Endodermal cell (in vitro differentiated cells): ENCODE data around the gene YIF1A. TPM values are rescaled to one million over a fixed set of nuclear protein-coding genes. Genes with fewer than 3 reads are reported as not detected.

ENCODE experiments used
- DNase-seq: peaks from one replicate; pipeline ENCODE4 v3.0.0-alpha.2; 2017
- H3K27ac ChIP-seq: 2 replicates; pipeline ENCODE4 v1.5.1; 2013; ENCODE audit warnings: mild to moderate bottlenecking, low read depth, low read length, moderate library complexity
- H3K27me3 ChIP-seq: 2 replicates; pipeline ENCODE4 v1.6.1; 2013; ENCODE audit warnings: mild to moderate bottlenecking, low read length, moderate library complexity; ENCODE audit not compliant: insufficient read depth, control insufficient read depth, poor library complexity, severe bottlenecking
- H3K36me3 ChIP-seq: 2 replicates; pipeline ENCODE4 v1.7.0; 2013; ENCODE audit warnings: mild to moderate bottlenecking, low read length, moderate library complexity; ENCODE audit not compliant: control insufficient read depth, insufficient read depth
- H3K4me1 ChIP-seq: one replicate; pipeline ENCODE4 v1.7.0; 2013; ENCODE audit warnings: low read length; ENCODE audit not compliant: control insufficient read depth, insufficient read depth
- H3K4me3 ChIP-seq: 2 replicates; pipeline ENCODE4 v1.5.1; 2013; ENCODE audit warnings: mild to moderate bottlenecking, low read length, moderate library complexity
- H3K9ac ChIP-seq: 2 replicates; pipeline ENCODE4 v1.6.1; 2013; ENCODE audit warnings: mild to moderate bottlenecking, low read length, moderate library complexity; ENCODE audit not compliant: poor library complexity, severe bottlenecking; ENCODE audit errors: extremely low read depth
- H3K9me3 ChIP-seq: 2 replicates; pipeline ENCODE4 v1.6.1; 2013; ENCODE audit warnings: mild to moderate bottlenecking, low read length, moderate library complexity; ENCODE audit not compliant: control insufficient read depth
- H3K27ac Mint-ChIP-seq: 2 replicates; pipeline ENCODE4 v1.8.0; 2020; ENCODE audit warnings: mixed read lengths
- H3K27me3 Mint-ChIP-seq: 2 replicates; pipeline ENCODE4 v1.8.0; 2021; ENCODE audit warnings: mild to moderate bottlenecking, mixed read lengths; ENCODE audit not compliant: insufficient read depth
- H3K36me3 Mint-ChIP-seq: 2 replicates; pipeline ENCODE4 v1.8.0; 2020; ENCODE audit warnings: low read depth, mixed read lengths
- H3K4me1 Mint-ChIP-seq: 2 replicates; pipeline ENCODE4 v1.8.0; 2020; ENCODE audit warnings: mixed read lengths
- H3K4me3 Mint-ChIP-seq: 2 replicates; pipeline ENCODE4 v1.8.0; 2020; ENCODE audit warnings: mild to moderate bottlenecking, moderate library complexity, mixed read lengths
- H3K9me3 Mint-ChIP-seq: 2 replicates; pipeline ENCODE4 v1.8.0; 2020; ENCODE audit warnings: mild to moderate bottlenecking, mixed read lengths
- WGBS, 2 experiments: methylation state at CpG; one replicate each; pipeline versions ENCODE4 v1.1.5 to v1.1.7; 2013; ENCODE audit warnings: missing lambda C conversion rate in 2 of 2, mixed read lengths in 1 of 2; ENCODE audit not compliant: insufficient coverage in 1 of 2, insufficient read length in 1 of 2; 5-methylcytosine and 5-hydroxymethylcytosine counted together
- total RNA-seq, 2 donors: library from RNA; stranded (reverse); fragmentation: NEBNext Ultra II Directional in 1 of 2; extraction: Animal tissue kit (Norgen Biotek cat#: 25700) in 1 of 2; gene quantifications; 2 replicates in 1 of 2; 3 replicates in 1 of 2; pipeline ENCODE4 v1.2.1, GENCODE V29; 2021
- TF ChIP-seq, protein P1 (sequence below): fragments of 200-600 bp; sonication (generic); conservative IDR thresholded peaks from 2 replicates; pipeline ENCODE4 v1.5.0; 2021; ENCODE audit warnings: antibody characterized with exemption, mild to moderate bottlenecking

YIF1A gene
- total RNA-seq, 2 donors from 2014 or later, result 70.6 to 80.1 TPM

DNA sequence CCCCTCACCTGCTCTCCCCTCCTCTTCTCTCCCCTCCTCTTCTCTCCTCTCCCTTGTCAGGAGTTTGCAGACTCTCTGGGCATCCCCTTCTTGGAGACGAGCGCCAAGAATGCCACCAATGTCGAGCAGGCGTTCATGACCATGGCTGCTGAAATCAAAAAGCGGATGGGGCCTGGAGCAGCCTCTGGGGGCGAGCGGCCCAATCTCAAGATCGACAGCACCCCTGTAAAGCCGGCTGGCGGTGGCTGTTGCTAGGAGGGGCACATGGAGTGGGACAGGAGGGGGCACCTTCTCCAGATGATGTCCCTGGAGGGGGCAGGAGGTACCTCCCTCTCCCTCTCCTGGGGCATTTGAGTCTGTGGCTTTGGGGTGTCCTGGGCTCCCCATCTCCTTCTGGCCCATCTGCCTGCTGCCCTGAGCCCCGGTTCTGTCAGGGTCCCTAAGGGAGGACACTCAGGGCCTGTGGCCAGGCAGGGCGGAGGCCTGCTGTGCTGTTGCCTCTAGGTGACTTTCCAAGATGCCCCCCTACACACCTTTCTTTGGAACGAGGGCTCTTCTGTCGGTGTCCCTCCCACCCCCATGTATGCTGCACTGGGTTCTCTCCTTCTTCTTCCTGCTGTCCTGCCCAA lies 12.8 kb downstream of the YIF1A start:
- no peaks in the 10 kb centered on the region for H3K4me1 ChIP-seq
- no peaks in the 10 kb centered on the region for H3K9me3 ChIP-seq
- Mint-ChIP-seq H3K27me3 (peaks cover 25% of the 10 kb centered on the region), H3K36me3 (peaks cover 34% of the 10 kb centered on the region), H3K9me3 (no peaks in the 10 kb centered on the region), H3K27ac (no peak overlapping the region), H3K4me3 (no peak overlapping the region), H3K4me1 (no peaks in the 10 kb centered on the region)
- DNase-seq, result no peak
- H3K27ac ChIP-seq, result no peak overlapping the region
- H3K4me3 ChIP-seq, result no peak overlapping the region
- H3K9ac ChIP-seq, result no peak overlapping the region
- peaks cover 14% of the 10 kb centered on the region for H3K27me3 ChIP-seq
- peaks cover 35% of the 10 kb centered on the region for H3K36me3 ChIP-seq
- TF ChIP-seq, protein P1, sequence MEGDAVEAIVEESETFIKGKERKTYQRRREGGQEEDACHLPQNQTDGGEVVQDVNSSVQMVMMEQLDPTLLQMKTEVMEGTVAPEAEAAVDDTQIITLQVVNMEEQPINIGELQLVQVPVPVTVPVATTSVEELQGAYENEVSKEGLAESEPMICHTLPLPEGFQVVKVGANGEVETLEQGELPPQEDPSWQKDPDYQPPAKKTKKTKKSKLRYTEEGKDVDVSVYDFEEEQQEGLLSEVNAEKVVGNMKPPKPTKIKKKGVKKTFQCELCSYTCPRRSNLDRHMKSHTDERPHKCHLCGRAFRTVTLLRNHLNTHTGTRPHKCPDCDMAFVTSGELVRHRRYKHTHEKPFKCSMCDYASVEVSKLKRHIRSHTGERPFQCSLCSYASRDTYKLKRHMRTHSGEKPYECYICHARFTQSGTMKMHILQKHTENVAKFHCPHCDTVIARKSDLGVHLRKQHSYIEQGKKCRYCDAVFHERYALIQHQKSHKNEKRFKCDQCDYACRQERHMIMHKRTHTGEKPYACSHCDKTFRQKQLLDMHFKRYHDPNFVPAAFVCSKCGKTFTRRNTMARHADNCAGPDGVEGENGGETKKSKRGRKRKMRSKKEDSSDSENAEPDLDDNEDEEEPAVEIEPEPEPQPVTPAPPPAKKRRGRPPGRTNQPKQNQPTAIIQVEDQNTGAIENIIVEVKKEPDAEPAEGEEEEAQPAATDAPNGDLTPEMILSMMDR, result no peak
- 97 to 98% methylated on average over 11 to 14 of the region's 14 CpGs for WGBS, 2 experiments

DNA sequence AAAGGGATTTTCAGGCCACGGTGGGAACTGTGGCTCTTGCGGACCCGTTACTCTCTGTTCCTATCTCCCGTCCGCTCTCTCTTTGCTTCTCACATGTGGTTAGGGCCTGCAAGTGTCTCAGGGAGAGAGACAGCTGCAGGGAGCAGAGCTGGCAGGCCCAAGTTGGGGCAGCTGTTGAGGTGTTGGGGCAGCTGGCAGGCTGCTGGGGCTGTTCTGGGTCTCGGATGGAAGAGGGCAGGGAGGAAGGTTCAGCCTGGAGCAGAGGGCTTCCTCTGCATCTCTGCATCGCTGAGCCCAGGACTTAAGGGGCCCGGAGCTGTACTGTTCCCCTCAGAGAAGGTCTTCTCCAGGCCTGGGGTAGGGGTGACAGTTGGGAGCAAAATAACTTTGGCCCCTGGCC lies 13.5 kb downstream of the YIF1A start:
- TF ChIP-seq, protein P1, result no peak
- Mint-ChIP-seq H3K27ac (no peak overlapping the region), H3K9me3 (no peaks in the 10 kb centered on the region), H3K27me3 (peaks cover 19% of the 10 kb centered on the region), H3K36me3 (peaks cover 39% of the 10 kb centered on the region), H3K4me3 (no peak overlapping the region), H3K4me1 (no peaks in the 10 kb centered on the region)
- peaks cover 41% of the 10 kb centered on the region for H3K36me3 ChIP-seq
- H3K9me3 ChIP-seq, result no peaks in the 10 kb centered on the region
- H3K27ac ChIP-seq, result no peak overlapping the region
- no peak for DNase-seq
- 96 to 97% methylated on average over 5 to 8 of the region's 8 CpGs for WGBS, 2 experiments
- H3K27me3 ChIP-seq, result peaks cover 14% of the 10 kb centered on the region
- no peaks in the 10 kb centered on the region for H3K4me1 ChIP-seq
- no peak overlapping the region for H3K4me3 ChIP-seq
- H3K9ac ChIP-seq, result no peak overlapping the region

DNA sequence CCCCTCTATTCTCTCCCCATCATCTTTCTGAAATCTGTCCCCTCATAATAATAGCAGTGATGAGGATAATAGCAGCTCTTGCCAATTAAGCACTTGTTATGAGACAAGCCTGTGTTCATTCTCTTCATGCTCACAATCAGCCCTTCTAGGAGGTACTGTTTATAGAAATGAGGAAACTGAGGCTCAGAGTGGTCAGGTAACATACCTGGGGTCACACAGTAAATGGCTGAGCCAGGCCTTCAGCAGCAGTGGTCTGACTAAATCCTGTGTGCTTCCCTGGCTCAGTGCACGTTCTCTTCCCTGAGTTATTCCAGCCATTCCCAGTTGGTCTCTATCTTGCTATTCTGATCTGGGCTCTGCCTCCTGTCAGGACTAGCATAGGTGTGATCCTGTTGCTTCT lies 14.7 kb downstream of the YIF1A start:
- Histone ChIP-seq H3K9me3 (no peaks in the 10 kb centered on the region), H3K9ac (no peak overlapping the region), H3K27me3 (peaks cover 5% of the 10 kb centered on the region), H3K36me3 (peaks cover 41% of the 10 kb centered on the region), H3K27ac (no peak overlapping the region), H3K4me3 (no peak overlapping the region), H3K4me1 (no peaks in the 10 kb centered on the region)
- 76 to 82% methylated on average over 1 of the region's 1 CpG for WGBS, 2 experiments
- DNase-seq, result no peak
- Mint-ChIP-seq H3K27ac (no peak overlapping the region), H3K9me3 (no peaks in the 10 kb centered on the region), H3K4me3 (no peak overlapping the region), H3K36me3 (peaks cover 39% of the 10 kb centered on the region), H3K27me3 (peaks cover 7% of the 10 kb centered on the region), H3K4me1 (peaks cover 5% of the 10 kb centered on the region)
- TF ChIP-seq, protein P1, result no peak
